ENCODE measurements around the gene SAG. TPM values are rescaled to one million over a fixed set of nuclear protein-coding genes. Genes with fewer than 3 reads are reported as not detected.

The SAG gene
- total RNA-seq, 2 experiments from 2014 or later, result not detected

DNA sequence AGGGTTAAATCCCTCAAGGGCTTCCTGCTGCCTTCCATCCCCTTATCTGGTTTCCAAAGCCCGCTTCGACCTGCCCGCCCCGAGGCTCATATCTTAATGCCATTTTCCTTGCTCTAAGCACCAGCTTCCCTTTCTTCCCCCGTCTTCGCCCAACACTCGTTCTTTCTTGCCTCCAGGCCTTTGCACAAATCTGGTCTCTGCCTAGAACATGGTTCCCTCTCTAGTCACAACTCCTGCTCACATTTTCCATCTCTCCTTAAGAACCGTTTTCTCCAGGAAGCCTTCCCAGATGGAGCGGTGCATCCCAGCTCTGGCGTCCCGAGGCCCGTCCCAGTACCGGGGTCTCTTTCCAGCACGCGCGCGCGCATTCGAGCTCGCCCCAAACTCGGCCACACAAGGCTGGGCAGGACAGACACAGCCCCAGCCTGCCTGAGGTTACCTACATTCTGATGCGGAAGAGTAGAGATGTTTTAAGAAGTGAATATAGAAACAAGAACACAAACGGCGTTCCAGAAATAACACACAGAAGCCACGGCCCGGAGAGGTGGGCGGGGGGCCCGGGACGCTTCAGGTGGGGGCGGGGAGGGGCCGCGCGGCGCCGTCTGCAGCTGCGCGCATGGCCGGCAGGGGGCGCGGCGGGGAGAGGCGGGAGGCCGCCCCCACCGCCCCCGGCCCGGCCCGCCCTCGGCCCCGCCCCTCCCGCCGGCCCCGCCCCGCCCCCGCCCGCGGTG lies 46.3 kb downstream of the SAG start, which contains the start of gene DGKD:
Gene DGKD (plus strand): TSS at position 726 of the 731 bp plus-strand sequence. CDS start 25 bp downstream, outside the sequence.
- TF ChIP-seq, protein P1, sequence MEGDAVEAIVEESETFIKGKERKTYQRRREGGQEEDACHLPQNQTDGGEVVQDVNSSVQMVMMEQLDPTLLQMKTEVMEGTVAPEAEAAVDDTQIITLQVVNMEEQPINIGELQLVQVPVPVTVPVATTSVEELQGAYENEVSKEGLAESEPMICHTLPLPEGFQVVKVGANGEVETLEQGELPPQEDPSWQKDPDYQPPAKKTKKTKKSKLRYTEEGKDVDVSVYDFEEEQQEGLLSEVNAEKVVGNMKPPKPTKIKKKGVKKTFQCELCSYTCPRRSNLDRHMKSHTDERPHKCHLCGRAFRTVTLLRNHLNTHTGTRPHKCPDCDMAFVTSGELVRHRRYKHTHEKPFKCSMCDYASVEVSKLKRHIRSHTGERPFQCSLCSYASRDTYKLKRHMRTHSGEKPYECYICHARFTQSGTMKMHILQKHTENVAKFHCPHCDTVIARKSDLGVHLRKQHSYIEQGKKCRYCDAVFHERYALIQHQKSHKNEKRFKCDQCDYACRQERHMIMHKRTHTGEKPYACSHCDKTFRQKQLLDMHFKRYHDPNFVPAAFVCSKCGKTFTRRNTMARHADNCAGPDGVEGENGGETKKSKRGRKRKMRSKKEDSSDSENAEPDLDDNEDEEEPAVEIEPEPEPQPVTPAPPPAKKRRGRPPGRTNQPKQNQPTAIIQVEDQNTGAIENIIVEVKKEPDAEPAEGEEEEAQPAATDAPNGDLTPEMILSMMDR (IDR thresholded peaks at IDR 0.05), result no peak
- no peaks in the 10 kb centered on the region for H3K27me3 Mint-ChIP-seq
- ChIA-PET POLR2A (interaction anchor here (1.0 to 2.2 kb wide), 8 partner anchors 9 to 60 kb away, joined by 3 to 5 read pairs (median 3); no protein-coding TSS in a partner anchor), CTCF (interaction anchor here (0.7 to 2.3 kb wide), 12 partner anchors 8 to 104 kb away, joined by 3 to 18 read pairs (median 4); no protein-coding TSS in a partner anchor)
- DNase-seq (peak; percentile 77), ATAC-seq (peak; percentile 77)
- intact Hi-C loops (cut with micrococcal nuclease), result loop anchor here (10.0 kb wide), 1 partner anchor 91 kb away; no protein-coding TSS in a partner anchor
- peaks cover 35% of the 10 kb centered on the region for H3K36me3 Mint-ChIP-seq (ENCODE audit: low read depth)
- no peaks in the 10 kb centered on the region for H3K9me3 Mint-ChIP-seq
- H3K4me3 Mint-ChIP-seq, result peak within 1 kb of the TSS; percentile 83
- peaks cover 64% of the 10 kb centered on the region for H3K4me1 Mint-ChIP-seq (ENCODE audit: low read depth)
- peak within 1 kb of the TSS; percentile 92 for H3K27ac Mint-ChIP-seq

DNA sequence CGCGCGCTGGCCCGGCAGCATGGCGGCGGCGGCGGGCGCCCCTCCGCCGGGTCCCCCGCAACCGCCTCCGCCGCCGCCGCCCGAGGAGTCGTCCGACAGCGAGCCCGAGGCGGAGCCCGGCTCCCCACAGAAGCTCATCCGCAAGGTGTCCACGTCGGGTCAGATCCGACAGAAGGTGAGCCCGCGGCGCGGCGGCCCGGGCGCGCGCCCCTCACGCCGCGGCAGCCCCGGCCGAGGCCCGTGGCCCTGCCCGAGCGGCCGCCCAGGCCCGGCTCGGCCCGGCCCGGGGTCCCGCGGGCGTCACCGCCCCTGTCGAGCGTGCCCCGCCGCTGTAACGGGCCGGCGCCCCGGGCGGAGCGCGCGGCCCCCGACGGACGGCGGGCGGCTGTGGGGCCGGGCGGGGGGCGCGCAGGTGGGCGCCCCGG lies 46.9 kb downstream of the SAG start:
- no peak overlapping the region for H3K27ac Mint-ChIP-seq
- ATAC-seq (no peak), DNase-seq (no peak)
- no peaks in the 10 kb centered on the region for H3K9me3 Mint-ChIP-seq
- H3K36me3 Mint-ChIP-seq (ENCODE audit: low read depth), result peaks cover 37% of the 10 kb centered on the region
- no peak overlapping the region for H3K4me3 Mint-ChIP-seq
- POLR2A ChIA-PET, result interaction anchor here (1.0 to 2.2 kb wide), 8 partner anchors 8 to 102 kb away, joined by 3 to 5 read pairs (median 3); no protein-coding TSS in a partner anchor
- no peaks in the 10 kb centered on the region for H3K27me3 Mint-ChIP-seq
- intact Hi-C loops (cut with micrococcal nuclease), result loop anchor here (10.0 kb wide), 1 partner anchor 90 kb away; no protein-coding TSS in a partner anchor
- peaks cover 64% of the 10 kb centered on the region for H3K4me1 Mint-ChIP-seq (ENCODE audit: low read depth)
- CTCF ChIA-PET, result interaction anchor here (1.1 to 2.3 kb wide), 8 partner anchors 9 to 104 kb away, joined by 3 to 18 read pairs (median 6); no protein-coding TSS in a partner anchor
- TF ChIP-seq, protein P1 (IDR thresholded peaks at IDR 0.05), result no peak

DNA sequence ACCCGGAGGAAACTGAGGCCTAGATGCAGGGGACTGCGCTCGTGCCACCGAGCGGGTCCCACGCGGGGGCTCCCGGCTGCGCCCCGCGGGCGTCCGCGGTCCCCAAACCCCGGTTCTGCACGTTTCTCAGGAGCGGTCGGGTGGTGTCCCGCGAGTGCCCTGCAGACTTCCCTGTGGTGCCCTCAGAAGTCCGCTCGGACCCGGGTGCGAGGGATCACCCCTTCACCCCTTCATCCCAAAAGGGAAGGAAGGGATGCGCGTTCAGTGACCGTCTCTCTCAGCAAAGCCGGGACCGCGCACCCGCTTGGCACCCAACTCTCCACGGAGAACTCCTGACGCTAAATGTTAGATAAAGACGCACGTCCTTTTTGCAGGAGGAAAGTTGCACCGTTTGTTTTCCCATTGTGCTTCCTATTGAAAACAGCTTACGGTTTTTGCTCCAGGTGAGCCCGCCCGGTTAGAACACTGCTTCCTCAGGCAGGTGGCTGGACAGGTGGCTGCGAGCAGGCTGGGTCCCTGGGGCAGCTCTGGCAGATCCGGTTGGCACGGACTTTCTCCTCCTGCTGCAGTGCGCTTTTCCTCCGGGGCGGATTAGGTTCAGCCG lies 47.5 kb downstream of the SAG start:
- peaks cover 42% of the 10 kb centered on the region for H3K36me3 Mint-ChIP-seq (ENCODE audit: low read depth)
- intact Hi-C loops (cut with micrococcal nuclease), result loop anchor here (10.0 kb wide), 1 partner anchor 90 kb away; no protein-coding TSS in a partner anchor
- TF ChIP-seq, protein P1 (IDR thresholded peaks at IDR 0.05), result no peak
- POLR2A ChIA-PET, result interaction anchor here (0.7 to 2.2 kb wide), 11 partner anchors 8 to 103 kb away, joined by 3 to 9 read pairs (median 3); no protein-coding TSS in a partner anchor
- H3K27me3 Mint-ChIP-seq, result no peaks in the 10 kb centered on the region
- peaks cover 67% of the 10 kb centered on the region for H3K4me1 Mint-ChIP-seq (ENCODE audit: low read depth)
- ATAC-seq (no peak), DNase-seq (peak; percentile 29)
- peak overlapping the region; percentile 80 for H3K4me3 Mint-ChIP-seq
- H3K27ac Mint-ChIP-seq, result peak overlapping the region; percentile 76
- no peaks in the 10 kb centered on the region for H3K9me3 Mint-ChIP-seq
- CTCF ChIA-PET, result interaction anchor here (1.0 to 2.3 kb wide), 6 partner anchors 8 to 744 kb away, joined by 3 to 9 read pairs (median 4); no protein-coding TSS in a partner anchor

DNA sequence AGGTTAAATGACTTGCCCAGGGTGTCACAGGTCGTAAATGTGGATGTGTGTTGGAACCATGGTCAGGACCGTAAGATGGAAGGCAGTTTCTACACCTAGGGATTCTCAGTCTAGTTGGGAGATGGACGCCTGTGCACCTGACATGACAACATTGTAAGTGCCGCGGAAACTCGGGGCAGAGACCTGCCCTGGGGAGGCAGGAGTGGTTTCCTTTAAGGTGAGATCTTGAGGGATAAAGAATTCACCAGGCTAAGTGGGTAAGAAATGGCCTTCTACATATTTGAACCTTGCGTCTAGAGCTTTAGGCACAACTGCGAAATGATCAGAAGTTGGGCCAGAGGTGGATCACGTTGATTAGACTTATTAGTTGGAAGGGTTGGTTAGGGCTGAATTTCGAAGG lies 48.3 kb downstream of the SAG start:
- CTCF ChIA-PET, result interaction anchor here (0.8 to 1.4 kb wide), 6 partner anchors 10 to 745 kb away, joined by 3 to 4 read pairs (median 4); no protein-coding TSS in a partner anchor
- Mint-ChIP-seq H3K27ac (peak overlapping the region; percentile 72), H3K27me3 (no peaks in the 10 kb centered on the region), H3K9me3 (no peaks in the 10 kb centered on the region), H3K4me3 (peak overlapping the region; percentile 80), H3K4me1 (ENCODE audit: low read depth) (peaks cover 62% of the 10 kb centered on the region), H3K36me3 (ENCODE audit: low read depth) (peaks cover 47% of the 10 kb centered on the region)
- TF ChIP-seq, protein P1 (IDR thresholded peaks at IDR 0.05), result no peak
- intact Hi-C loops (cut with micrococcal nuclease), result loop anchor here (10.0 kb wide), 1 partner anchor 89 kb away; no protein-coding TSS in a partner anchor
- DNase-seq (no peak), ATAC-seq (no peak)
- POLR2A ChIA-PET, result interaction anchor here (0.9 to 2.2 kb wide), 5 partner anchors 15 to 70 kb away, joined by 3 to 9 read pairs (median 5); no protein-coding TSS in a partner anchor
